Measurements from ENCODE around the gene DCLK1. TPM values are rescaled to one million over a fixed set of nuclear protein-coding genes. Genes with fewer than 3 reads are reported as not detected.

Gene DCLK1
- total RNA-seq, 2 experiments from 2014 or later = not detected

- ATAC-seq (ENCODE audit: low read depth) (no peak), DNase-seq (no peak)
- Mint-ChIP-seq H3K27ac (no peak overlapping the region), H3K4me3 (no peak overlapping the region), H3K9me3 (peaks cover 2% of the 10 kb centered on the region), H3K36me3 (no peaks in the 10 kb centered on the region), H3K4me1 (no peaks in the 10 kb centered on the region), H3K27me3 (no peaks in the 10 kb centered on the region)
- POLR2A ChIA-PET = no interaction called here
These were observed 363.1 kb downstream of the DCLK1 start for GRCh38 chr13:35768073-35768472.

GRCh38 chr13:35767256-35767976, 363.8 kb downstream of the DCLK1 start:
- Mint-ChIP-seq H3K27me3 (no peaks in the 10 kb centered on the region), H3K9me3 (peaks cover 2% of the 10 kb centered on the region), H3K4me3 (no peak overlapping the region), H3K27ac (no peak overlapping the region), H3K36me3 (no peaks in the 10 kb centered on the region), H3K4me1 (no peaks in the 10 kb centered on the region)
- POLR2A ChIA-PET = no interaction called here
- ATAC-seq (ENCODE audit: low read depth) (no peak), DNase-seq (no peak)

- no peak overlapping the region for H3K27ac Mint-ChIP-seq
- DNase-seq (no peak), ATAC-seq (ENCODE audit: low read depth) (no peak)
- POLR2A ChIA-PET = no interaction called here
- H3K36me3 Mint-ChIP-seq = no peaks in the 10 kb centered on the region
- no peaks in the 10 kb centered on the region for H3K27me3 Mint-ChIP-seq
- peaks cover 2% of the 10 kb centered on the region for H3K9me3 Mint-ChIP-seq
- no peak overlapping the region for H3K4me3 Mint-ChIP-seq
- H3K4me1 Mint-ChIP-seq = no peaks in the 10 kb centered on the region
These were observed 364.5 kb downstream of the DCLK1 start for GRCh38 chr13:35766663-35767062.

- Mint-ChIP-seq H3K36me3 (no peaks in the 10 kb centered on the region), H3K27me3 (no peaks in the 10 kb centered on the region), H3K4me3 (no peak overlapping the region), H3K9me3 (no peaks in the 10 kb centered on the region), H3K27ac (no peak overlapping the region), H3K4me1 (no peaks in the 10 kb centered on the region)
- POLR2A ChIA-PET = no interaction called here
- no peak for ATAC-seq (ENCODE audit: low read depth)
- no peak for DNase-seq
These were observed 365.2 kb downstream of the DCLK1 start for GRCh38 chr13:35765941-35766340.

- Mint-ChIP-seq H3K9me3 (no peaks in the 10 kb centered on the region), H3K4me1 (no peaks in the 10 kb centered on the region), H3K27ac (no peak overlapping the region), H3K27me3 (no peaks in the 10 kb centered on the region), H3K4me3 (no peak overlapping the region), H3K36me3 (no peaks in the 10 kb centered on the region)
- DNase-seq (no peak), ATAC-seq (ENCODE audit: low read depth) (no peak)
- POLR2A ChIA-PET = no interaction called here
These were observed 365.8 kb downstream of the DCLK1 start for GRCh38 chr13:35765366-35765765.

GRCh38 chr13:35764326-35765015, 366.7 kb downstream of the DCLK1 start:
- Mint-ChIP-seq H3K36me3 (no peaks in the 10 kb centered on the region), H3K4me1 (no peaks in the 10 kb centered on the region), H3K9me3 (no peaks in the 10 kb centered on the region), H3K27ac (no peak overlapping the region), H3K4me3 (no peak overlapping the region), H3K27me3 (no peaks in the 10 kb centered on the region)
- no peak for ATAC-seq (ENCODE audit: low read depth)
- DNase-seq = no peak
- POLR2A ChIA-PET = no interaction called here

GRCh38 chr13:35763782-35764123, 367.4 kb downstream of the DCLK1 start:
- Mint-ChIP-seq H3K9me3 (no peaks in the 10 kb centered on the region), H3K36me3 (no peaks in the 10 kb centered on the region), H3K4me1 (no peaks in the 10 kb centered on the region), H3K27me3 (no peaks in the 10 kb centered on the region), H3K27ac (no peak overlapping the region), H3K4me3 (no peak overlapping the region)
- no peak for DNase-seq
- POLR2A ChIA-PET = no interaction called here
- no peak for ATAC-seq (ENCODE audit: low read depth)

- H3K27ac Mint-ChIP-seq = no peak overlapping the region
- POLR2A ChIA-PET = no interaction called here
- no peaks in the 10 kb centered on the region for H3K4me1 Mint-ChIP-seq
- DNase-seq (no peak), ATAC-seq (ENCODE audit: low read depth) (no peak)
- H3K9me3 Mint-ChIP-seq = peaks cover 2% of the 10 kb centered on the region
- no peaks in the 10 kb centered on the region for H3K36me3 Mint-ChIP-seq
- H3K4me3 Mint-ChIP-seq = no peak overlapping the region
- no peaks in the 10 kb centered on the region for H3K27me3 Mint-ChIP-seq
These were observed 368.0 kb downstream of the DCLK1 start for GRCh38 chr13:35763060-35763781.

GRCh38 chr13:35761440-35762252, 369.5 kb downstream of the DCLK1 start:
- Mint-ChIP-seq H3K36me3 (no peaks in the 10 kb centered on the region), H3K4me3 (no peak overlapping the region), H3K9me3 (peaks cover 2% of the 10 kb centered on the region), H3K27me3 (no peaks in the 10 kb centered on the region), H3K4me1 (no peaks in the 10 kb centered on the region), H3K27ac (no peak overlapping the region)
- ATAC-seq (ENCODE audit: low read depth) (no peak), DNase-seq (no peak)
- POLR2A ChIA-PET = no interaction called here

GRCh38 chr13:35760735-35761281, 370.4 kb downstream of the DCLK1 start:
- ATAC-seq (ENCODE audit: low read depth) = no peak
- POLR2A ChIA-PET = no interaction called here
- H3K4me1 Mint-ChIP-seq = no peaks in the 10 kb centered on the region

GRCh38 chr13:35747594-35747993, 383.6 kb downstream of the DCLK1 start:
- POLR2A ChIA-PET = no interaction called here
- Mint-ChIP-seq H3K4me3 (no peak overlapping the region), H3K36me3 (no peaks in the 10 kb centered on the region), H3K4me1 (no peaks in the 10 kb centered on the region), H3K9me3 (peaks cover 4% of the 10 kb centered on the region), H3K27ac (no peak overlapping the region), H3K27me3 (peaks cover 2% of the 10 kb centered on the region)
- no peak for DNase-seq
- no peak for ATAC-seq (ENCODE audit: low read depth)

More at GRCh38 chr13:35760735-35761281, 370.4 kb downstream of the DCLK1 start:
- Mint-ChIP-seq H3K9me3 (peaks cover 2% of the 10 kb centered on the region), H3K27me3 (no peaks in the 10 kb centered on the region), H3K4me3 (no peak overlapping the region), H3K36me3 (no peaks in the 10 kb centered on the region), H3K27ac (no peak overlapping the region)
- DNase-seq = no peak

- ATAC-seq (ENCODE audit: low read depth) = no peak
- no peak overlapping the region for H3K4me3 Mint-ChIP-seq
These were observed 386.5 kb downstream of the DCLK1 start for GRCh38 chr13:35744566-35745178.

GRCh38 chr13:35744144-35744543, 387.0 kb downstream of the DCLK1 start:
- Mint-ChIP-seq H3K36me3 (no peaks in the 10 kb centered on the region), H3K9me3 (peaks cover 7% of the 10 kb centered on the region), H3K4me3 (no peak overlapping the region), H3K4me1 (no peaks in the 10 kb centered on the region), H3K27me3 (peaks cover 2% of the 10 kb centered on the region), H3K27ac (no peak overlapping the region)
- POLR2A ChIA-PET = no interaction called here
- ATAC-seq (ENCODE audit: low read depth) (no peak), DNase-seq (no peak)

More at GRCh38 chr13:35744566-35745178, 386.5 kb downstream of the DCLK1 start:
- Mint-ChIP-seq H3K27me3 (peaks cover 2% of the 10 kb centered on the region), H3K36me3 (no peaks in the 10 kb centered on the region), H3K9me3 (peaks cover 7% of the 10 kb centered on the region), H3K4me1 (no peaks in the 10 kb centered on the region), H3K27ac (no peak overlapping the region)
- no peak for DNase-seq
- POLR2A ChIA-PET = no interaction called here
